ENCODE measurements around the gene CACNA2D3. TPM values are rescaled to one million over a fixed set of nuclear protein-coding genes. Genes with fewer than 3 reads are reported as not detected.

CACNA2D3 gene
- total and polyA plus RNA-seq, 4 experiments from 2014 or later, result not detected

DNA sequence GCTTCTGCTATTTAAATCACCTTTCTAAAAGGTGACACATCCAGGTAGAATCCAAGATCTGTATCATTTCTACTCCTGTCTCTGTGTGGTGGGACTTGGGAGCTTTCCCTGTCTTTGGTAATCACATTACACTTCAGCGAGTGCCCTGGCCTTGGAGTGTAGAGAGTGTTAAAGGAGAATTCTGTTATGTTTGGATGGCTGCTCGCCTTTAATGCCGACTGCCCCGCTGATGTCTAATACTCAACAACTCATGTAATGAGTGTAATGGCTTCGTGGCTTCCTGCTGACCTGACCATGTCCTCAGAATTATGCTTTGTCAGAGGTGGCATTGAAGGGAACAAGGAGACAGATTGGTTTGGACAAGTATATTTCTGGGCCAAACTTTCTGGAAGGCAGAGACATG is 871.8 kb downstream of the CACNA2D3 start:
- H3K4me3 ChIP-seq (ENCODE audit: low read length in 2 of 2), result no peak overlapping the region
- no peaks in the 10 kb centered on the region for H3K27me3 ChIP-seq (ENCODE audit: insufficient read depth, low read length)
- no peak overlapping the region for H3K27ac Mint-ChIP-seq
- H3K27ac ChIP-seq (ENCODE audit: low read depth, low read length), result no peak overlapping the region
- H3K9me3 ChIP-seq (ENCODE audit: control insufficient read depth in 1 of 2, low read length in 2 of 2), result no peaks in the 10 kb centered on the region
- peaks cover 0 to 13% (median 6%) of the 10 kb centered on the region in 8 donors for H3K9me3 Mint-ChIP-seq
- H3K4me1 Mint-ChIP-seq, result no peaks in the 10 kb centered on the region
- H3K4me3 Mint-ChIP-seq, result no peak overlapping the region
- intact Hi-C loops (cut with micrococcal nuclease), result no loop called here
- no peaks in the 10 kb centered on the region for H3K4me1 ChIP-seq (ENCODE audit: insufficient read depth, low read length)
- no peak for DNase-seq
- H3K27me3 Mint-ChIP-seq, result no peaks in the 10 kb centered on the region
- CTCF ChIA-PET (ENCODE audit: partially characterized antibody), result no interaction called here
- no peaks in the 10 kb centered on the region for H3K36me3 ChIP-seq (ENCODE audit: insufficient read depth, low read length)
- POLR2A ChIA-PET (ENCODE audit: partially characterized antibody), result no interaction called here
- H3K36me3 Mint-ChIP-seq, result no peaks in the 10 kb centered on the region

DNA sequence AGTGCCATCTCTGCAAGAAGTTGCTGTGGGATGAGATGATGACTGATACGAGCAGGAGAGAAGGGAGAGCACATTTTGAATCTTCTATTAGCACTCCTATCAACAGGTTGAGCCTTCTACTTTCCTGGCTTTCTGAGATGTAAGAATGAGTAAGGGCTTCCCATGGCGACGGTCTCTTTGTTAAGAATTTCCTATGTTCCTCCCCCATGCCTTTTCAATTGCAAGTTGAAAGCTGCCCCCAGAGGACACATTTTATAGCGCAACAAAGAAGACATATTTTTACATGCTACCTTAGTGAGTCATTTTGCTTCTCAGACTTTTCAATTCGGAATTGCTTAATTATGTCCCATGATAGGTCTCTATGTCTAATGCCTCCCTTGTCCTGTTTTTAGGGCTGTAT is 876.8 kb downstream of the CACNA2D3 start:
- ChIA-PET POLR2A (ENCODE audit: partially characterized antibody) (no interaction called here), CTCF (ENCODE audit: partially characterized antibody) (no interaction called here)

DNA sequence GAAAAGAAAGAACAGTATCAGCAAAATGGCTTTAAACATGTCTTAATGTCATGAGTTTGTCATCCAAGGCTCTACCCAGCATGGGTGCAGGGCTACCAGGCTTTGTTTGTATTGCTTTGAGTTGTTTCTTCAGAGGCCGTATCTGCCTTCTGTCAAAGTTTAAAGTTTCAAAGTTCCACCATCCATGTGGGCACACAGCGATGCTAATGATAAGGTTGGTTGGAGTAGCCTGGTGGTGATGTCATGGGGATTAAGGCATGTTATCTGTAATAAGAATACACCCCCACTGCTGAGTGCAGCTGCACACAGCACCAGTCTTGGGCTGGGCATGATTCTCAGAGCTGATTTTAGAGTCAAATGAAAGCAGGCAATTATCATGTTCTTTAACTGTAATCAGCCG is 877.5 kb downstream of the CACNA2D3 start:
- no peak overlapping the region for H3K27ac Mint-ChIP-seq

More for the DNA sequence above, 876.8 kb downstream of the CACNA2D3 start:
- H3K27me3 ChIP-seq (ENCODE audit: insufficient read depth, low read length), result no peaks in the 10 kb centered on the region
- H3K4me1 ChIP-seq (ENCODE audit: insufficient read depth, low read length), result no peaks in the 10 kb centered on the region
- Mint-ChIP-seq H3K27me3 (no peaks in the 10 kb centered on the region), H3K27ac (no peak overlapping the region), H3K36me3 (no peaks in the 10 kb centered on the region), H3K4me3 (no peak overlapping the region), H3K4me1 (no peaks in the 10 kb centered on the region), H3K9me3 (peaks cover 0 to 8% (median 4%) of the 10 kb centered on the region in 8 donors)
- intact Hi-C loops (cut with micrococcal nuclease), result no loop called here
- no peaks in the 10 kb centered on the region for H3K36me3 ChIP-seq (ENCODE audit: insufficient read depth, low read length)
- no peak overlapping the region for H3K27ac ChIP-seq (ENCODE audit: low read depth, low read length)
- no peak overlapping the region for H3K4me3 ChIP-seq (ENCODE audit: low read length in 2 of 2)
- no peaks in the 10 kb centered on the region for H3K9me3 ChIP-seq (ENCODE audit: control insufficient read depth in 1 of 2, low read length in 2 of 2)
- no peak for DNase-seq

DNA sequence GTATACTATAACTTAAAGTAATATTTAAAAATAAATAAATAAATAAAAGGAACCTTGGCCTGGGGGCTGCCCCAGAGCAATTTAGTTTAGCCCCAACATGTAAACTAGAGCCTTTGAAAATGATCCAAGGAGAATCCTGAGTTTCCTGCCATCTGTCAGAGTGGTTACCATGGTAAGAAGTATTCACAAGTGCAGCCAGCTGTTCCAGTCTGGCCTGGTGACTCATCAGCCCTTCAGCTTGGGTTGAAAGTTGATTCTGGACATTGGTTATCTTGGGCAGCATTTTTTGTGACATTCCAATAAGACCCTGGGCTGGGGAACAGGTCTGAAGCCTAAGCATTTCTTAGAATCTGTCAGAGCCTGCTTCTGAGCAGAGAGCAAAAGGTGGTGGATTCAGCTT is 878.2 kb downstream of the CACNA2D3 start:
- intact Hi-C loops (cut with micrococcal nuclease), result no loop called here
- Histone ChIP-seq H3K4me3 (ENCODE audit: low read length in 2 of 2) (no peak overlapping the region), H3K9me3 (ENCODE audit: control insufficient read depth in 1 of 2, low read length in 2 of 2) (no peaks in the 10 kb centered on the region), H3K27me3 (ENCODE audit: insufficient read depth, low read length) (no peaks in the 10 kb centered on the region), H3K4me1 (ENCODE audit: insufficient read depth, low read length) (no peaks in the 10 kb centered on the region), H3K27ac (ENCODE audit: low read depth, low read length) (no peak overlapping the region), H3K36me3 (ENCODE audit: insufficient read depth, low read length) (no peaks in the 10 kb centered on the region)
- Mint-ChIP-seq H3K36me3 (no peaks in the 10 kb centered on the region), H3K4me3 (no peak overlapping the region), H3K9me3 (peaks cover 2 to 7% (median 4%) of the 10 kb centered on the region in 8 donors), H3K27me3 (no peaks in the 10 kb centered on the region), H3K27ac (no peak overlapping the region), H3K4me1 (no peaks in the 10 kb centered on the region)
- POLR2A ChIA-PET (ENCODE audit: partially characterized antibody), result no interaction called here
- DNase-seq, result no peak
- CTCF ChIA-PET (ENCODE audit: partially characterized antibody), result no interaction called here

More for the DNA sequence above, 877.5 kb downstream of the CACNA2D3 start:
- Histone ChIP-seq H3K27ac (ENCODE audit: low read depth, low read length) (no peak overlapping the region), H3K36me3 (ENCODE audit: insufficient read depth, low read length) (no peaks in the 10 kb centered on the region), H3K4me3 (ENCODE audit: low read length in 2 of 2) (no peak overlapping the region), H3K27me3 (ENCODE audit: insufficient read depth, low read length) (no peaks in the 10 kb centered on the region), H3K9me3 (ENCODE audit: control insufficient read depth in 1 of 2, low read length in 2 of 2) (no peaks in the 10 kb centered on the region), H3K4me1 (ENCODE audit: insufficient read depth, low read length) (no peaks in the 10 kb centered on the region)
- H3K4me3 Mint-ChIP-seq, result no peak overlapping the region
- H3K9me3 Mint-ChIP-seq, result peaks cover 2 to 8% (median 4%) of the 10 kb centered on the region in 8 donors
- H3K27me3 Mint-ChIP-seq, result no peaks in the 10 kb centered on the region
- ChIA-PET CTCF (ENCODE audit: partially characterized antibody) (no interaction called here), POLR2A (ENCODE audit: partially characterized antibody) (no interaction called here)
- intact Hi-C loops (cut with micrococcal nuclease), result no loop called here
- H3K36me3 Mint-ChIP-seq, result no peaks in the 10 kb centered on the region
- no peaks in the 10 kb centered on the region for H3K4me1 Mint-ChIP-seq
- DNase-seq, result no peak

DNA sequence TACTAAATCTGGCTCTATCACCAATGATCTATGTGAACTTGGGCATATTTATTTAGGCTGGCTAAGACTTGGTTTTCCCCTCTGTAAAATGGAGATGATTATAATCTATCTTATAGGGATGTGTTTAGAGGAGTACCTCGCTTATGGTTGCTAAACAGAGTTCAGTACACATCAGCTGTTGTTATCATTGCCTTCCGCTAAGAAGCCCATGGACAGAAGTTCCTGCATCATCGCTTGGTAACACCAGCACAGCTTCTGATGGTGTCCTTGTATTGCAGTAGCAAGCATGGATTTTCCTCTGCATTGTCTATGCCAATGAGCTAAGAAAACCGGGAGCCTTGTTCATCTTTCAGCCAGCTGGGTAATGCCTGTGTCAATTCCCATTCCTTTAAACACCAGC is 878.6 kb downstream of the CACNA2D3 start:
- Histone ChIP-seq H3K27ac (ENCODE audit: low read depth, low read length) (no peak overlapping the region), H3K9me3 (ENCODE audit: control insufficient read depth in 1 of 2, low read length in 2 of 2) (no peaks in the 10 kb centered on the region), H3K27me3 (ENCODE audit: insufficient read depth, low read length) (no peaks in the 10 kb centered on the region), H3K4me3 (ENCODE audit: low read length in 2 of 2) (no peak overlapping the region), H3K36me3 (ENCODE audit: insufficient read depth, low read length) (no peaks in the 10 kb centered on the region), H3K4me1 (ENCODE audit: insufficient read depth, low read length) (no peaks in the 10 kb centered on the region)
- ChIA-PET CTCF (ENCODE audit: partially characterized antibody) (no interaction called here), POLR2A (ENCODE audit: partially characterized antibody) (no interaction called here)
- H3K9me3 Mint-ChIP-seq, result peaks cover 0 to 5% (median 2%) of the 10 kb centered on the region in 8 donors
- no peak overlapping the region for H3K4me3 Mint-ChIP-seq
- H3K4me1 Mint-ChIP-seq, result no peaks in the 10 kb centered on the region
- H3K27ac Mint-ChIP-seq, result no peak overlapping the region
- no peak for DNase-seq
- intact Hi-C loops (cut with micrococcal nuclease), result no loop called here
- no peaks in the 10 kb centered on the region for H3K36me3 Mint-ChIP-seq
- H3K27me3 Mint-ChIP-seq, result no peaks in the 10 kb centered on the region

DNA sequence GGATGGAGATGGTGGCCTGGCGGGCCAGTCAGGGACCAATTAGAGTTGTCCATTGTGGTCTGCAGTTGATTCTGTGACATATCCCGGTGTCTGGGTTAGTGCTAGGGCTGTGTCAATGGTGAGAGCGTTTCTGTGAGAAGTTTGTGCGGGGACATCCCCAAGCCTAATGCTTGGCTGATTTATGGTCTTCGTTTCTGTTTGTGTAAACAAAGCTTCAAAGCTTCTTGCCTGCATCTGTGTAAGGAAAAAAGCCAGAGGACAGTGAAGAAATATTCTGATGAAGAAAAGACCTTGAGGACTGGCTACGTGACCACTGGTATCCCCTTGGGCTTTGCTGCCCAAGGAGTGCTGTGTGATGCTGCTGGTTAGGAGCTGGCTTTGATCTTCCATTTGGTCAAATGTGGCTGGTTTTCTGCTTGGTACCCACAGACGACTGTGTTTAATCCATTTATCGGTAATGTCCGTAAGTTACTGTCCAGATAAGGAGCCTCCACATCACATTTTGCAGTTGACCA is 880.1 kb downstream of the CACNA2D3 start:
- no peaks in the 10 kb centered on the region for H3K36me3 ChIP-seq (ENCODE audit: insufficient read depth, low read length)
- H3K27me3 ChIP-seq (ENCODE audit: insufficient read depth, low read length), result no peaks in the 10 kb centered on the region
- H3K4me3 Mint-ChIP-seq, result no peak overlapping the region
- no peaks in the 10 kb centered on the region for H3K36me3 Mint-ChIP-seq
- H3K9me3 Mint-ChIP-seq, result peaks cover 0 to 7% (median 2%) of the 10 kb centered on the region in 8 donors
- H3K4me1 ChIP-seq (ENCODE audit: insufficient read depth, low read length), result no peaks in the 10 kb centered on the region
- intact Hi-C loops (cut with micrococcal nuclease), result no loop called here
- H3K4me1 Mint-ChIP-seq, result no peaks in the 10 kb centered on the region
- no peak overlapping the region for H3K27ac ChIP-seq (ENCODE audit: low read depth, low read length)
- ChIA-PET POLR2A (ENCODE audit: partially characterized antibody) (no interaction called here), CTCF (ENCODE audit: partially characterized antibody) (no interaction called here)
- H3K27ac Mint-ChIP-seq, result no peak overlapping the region
- no peaks in the 10 kb centered on the region for H3K9me3 ChIP-seq (ENCODE audit: control insufficient read depth in 1 of 2, low read length in 2 of 2)
- no peak overlapping the region for H3K4me3 ChIP-seq (ENCODE audit: low read length in 2 of 2)
- no peaks in the 10 kb centered on the region for H3K27me3 Mint-ChIP-seq
- DNase-seq, result no peak

DNA sequence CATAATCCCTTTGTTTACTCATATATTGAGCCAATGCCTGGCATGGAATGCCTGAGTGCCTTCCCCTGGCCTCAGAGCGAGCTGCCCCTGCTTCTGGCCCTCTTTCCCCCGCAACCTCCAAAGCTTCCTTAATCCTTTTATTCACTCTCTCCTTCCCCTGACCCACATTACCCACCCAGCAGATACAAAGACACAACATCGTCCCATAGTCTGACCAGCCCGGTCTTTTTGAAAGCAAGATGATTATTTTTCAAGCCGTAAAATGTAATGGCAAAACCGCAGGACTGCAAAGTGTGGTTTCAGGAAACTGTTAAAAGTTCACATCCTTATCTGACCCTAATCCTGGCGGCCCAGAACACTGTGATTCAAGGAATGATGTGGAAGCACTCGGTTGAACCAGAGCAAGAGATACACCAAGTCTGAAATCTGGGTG is 883.9 kb downstream of the CACNA2D3 start:
- H3K36me3 ChIP-seq (ENCODE audit: insufficient read depth, low read length), result no peaks in the 10 kb centered on the region
- H3K4me1 Mint-ChIP-seq, result no peaks in the 10 kb centered on the region
- H3K27me3 Mint-ChIP-seq, result no peaks in the 10 kb centered on the region
- CTCF ChIA-PET (ENCODE audit: partially characterized antibody), result no interaction called here
- POLR2A ChIA-PET (ENCODE audit: partially characterized antibody), result no interaction called here
- DNase-seq, result no peak
- peaks cover 0 to 7% (median 2%) of the 10 kb centered on the region in 8 donors for H3K9me3 Mint-ChIP-seq
- intact Hi-C loops (cut with micrococcal nuclease), result no loop called here
- no peak overlapping the region for H3K27ac ChIP-seq (ENCODE audit: low read depth, low read length)
- H3K4me3 ChIP-seq (ENCODE audit: low read length in 2 of 2), result no peak overlapping the region
- no peaks in the 10 kb centered on the region for H3K4me1 ChIP-seq (ENCODE audit: insufficient read depth, low read length)
- no peak overlapping the region for H3K4me3 Mint-ChIP-seq
- no peaks in the 10 kb centered on the region for H3K36me3 Mint-ChIP-seq
- H3K9me3 ChIP-seq (ENCODE audit: control insufficient read depth in 1 of 2, low read length in 2 of 2), result no peaks in the 10 kb centered on the region
- H3K27ac Mint-ChIP-seq, result no peak overlapping the region
- no peaks in the 10 kb centered on the region for H3K27me3 ChIP-seq (ENCODE audit: insufficient read depth, low read length)

DNA sequence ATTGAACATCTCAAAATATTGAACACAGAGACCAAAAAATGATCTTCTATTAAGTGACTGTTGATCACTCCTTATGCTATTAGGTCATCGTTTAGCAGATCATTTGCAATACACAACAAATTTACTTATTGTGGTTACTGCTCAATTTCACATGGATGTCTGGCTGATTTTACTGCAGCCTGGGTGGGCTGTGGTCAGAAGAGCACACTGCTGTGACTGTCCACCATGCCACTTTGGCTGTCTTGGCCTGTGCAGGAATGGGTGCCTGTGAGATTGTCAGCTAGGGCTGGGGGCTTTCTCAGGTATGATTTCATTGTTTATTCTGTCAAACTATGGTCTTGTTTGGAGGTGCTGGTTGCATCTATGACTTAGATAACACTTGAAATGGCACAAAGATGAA is 885.6 kb downstream of the CACNA2D3 start:
- Mint-ChIP-seq H3K27me3 (no peaks in the 10 kb centered on the region), H3K4me3 (no peak overlapping the region), H3K36me3 (no peaks in the 10 kb centered on the region), H3K9me3 (peaks cover 0 to 6% (median 2%) of the 10 kb centered on the region in 8 donors), H3K27ac (no peak overlapping the region), H3K4me1 (no peaks in the 10 kb centered on the region)
- ChIA-PET CTCF (ENCODE audit: partially characterized antibody) (no interaction called here), POLR2A (ENCODE audit: partially characterized antibody) (no interaction called here)
- no peaks in the 10 kb centered on the region for H3K4me1 ChIP-seq (ENCODE audit: insufficient read depth, low read length)
- intact Hi-C loops (cut with micrococcal nuclease), result no loop called here
- no peaks in the 10 kb centered on the region for H3K9me3 ChIP-seq (ENCODE audit: control insufficient read depth in 1 of 2, low read length in 2 of 2)
- no peaks in the 10 kb centered on the region for H3K36me3 ChIP-seq (ENCODE audit: insufficient read depth, low read length)
- H3K4me3 ChIP-seq (ENCODE audit: low read length in 2 of 2), result no peak overlapping the region
- no peaks in the 10 kb centered on the region for H3K27me3 ChIP-seq (ENCODE audit: insufficient read depth, low read length)
- DNase-seq, result no peak
- no peak overlapping the region for H3K27ac ChIP-seq (ENCODE audit: low read depth, low read length)

All from CD4-positive, alpha-beta memory T cell (primary cell).